Limb (tissue), 2 donors: Measurements from ENCODE around the gene LARGE1.
A peak's percentile ranks its signal among the peaks of the same experiment; 100 is the strongest.

Source experiments
- DNase-seq, 2 donors: peaks; one replicate each; pipeline ENCODE4 v3.0.0-alpha.2; 2016; ENCODE audit errors: extremely low spot score in 2 of 2

The LARGE1 gene

GRCh38 chr22:33666961-33667619 lies 253.2 kb downstream of the LARGE1 start:
- no peak for DNase-seq

GRCh38 chr22:33666279-33666960 lies 253.9 kb downstream of the LARGE1 start:
- no peak for DNase-seq

- peak; percentile 43 to 58 for DNase-seq
Observed at GRCh38 chr22:33659448-33659847, 260.8 kb downstream of the LARGE1 start.

- peak; percentile 48 to 54 for DNase-seq
Observed at GRCh38 chr22:33658775-33659174, 261.5 kb downstream of the LARGE1 start.

GRCh38 chr22:33657670-33658069 lies 262.6 kb downstream of the LARGE1 start:
- no peak for DNase-seq

GRCh38 chr22:33656808-33657628 lies 263.3 kb downstream of the LARGE1 start:
- no peak for DNase-seq

GRCh38 chr22:33654173-33654895 lies 265.9 kb downstream of the LARGE1 start:
- no peak for DNase-seq

GRCh38 chr22:33653532-33654063 lies 266.7 kb downstream of the LARGE1 start:
- no peak for DNase-seq

- no peak for DNase-seq
Observed at GRCh38 chr22:33652615-33653014, 267.7 kb downstream of the LARGE1 start.

GRCh38 chr22:33650244-33650643 lies 270.0 kb downstream of the LARGE1 start:
- no peak for DNase-seq

GRCh38 chr22:33648478-33648877 lies 271.8 kb downstream of the LARGE1 start:
- DNase-seq, result no peak

GRCh38 chr22:33640900-33641299 lies 279.4 kb downstream of the LARGE1 start:
- no peak for DNase-seq

GRCh38 chr22:33639588-33640254 lies 280.6 kb downstream of the LARGE1 start:
- no peak for DNase-seq

GRCh38 chr22:33635766-33636165 lies 284.5 kb downstream of the LARGE1 start:
- DNase-seq, result no peak

- DNase-seq, result no peak
Observed at GRCh38 chr22:33631777-33632176, 288.5 kb downstream of the LARGE1 start.

- DNase-seq, result no peak
Observed at GRCh38 chr22:33625959-33626358, 294.3 kb downstream of the LARGE1 start.

- DNase-seq, result no peak
Observed at GRCh38 chr22:33620085-33620484, 300.2 kb downstream of the LARGE1 start.

- DNase-seq, result no peak
Observed at GRCh38 chr22:33606504-33606903, 313.8 kb downstream of the LARGE1 start.

GRCh38 chr22:33605666-33606065 lies 314.6 kb downstream of the LARGE1 start:
- DNase-seq, result no peak

- DNase-seq, result no peak
Observed at GRCh38 chr22:33605221-33605620, 315.1 kb downstream of the LARGE1 start.

GRCh38 chr22:33601062-33601461 lies 319.2 kb downstream of the LARGE1 start:
- DNase-seq, result no peak
